Ovary (tissue), 9 donors: ENCODE measurements around the gene KAT6B. TPM values are rescaled to one million over a fixed set of nuclear protein-coding genes. Genes with fewer than 3 reads are reported as not detected.

Experiments
- DNase-seq, 5 donors: peaks; one replicate each; pipeline ENCODE4 v3.0.0-alpha.2; 2019 to 2020
- H3K27ac ChIP-seq, 2 donors: fragments of 200-600 bp; one replicate each; pipeline versions ENCODE4 v1.5.1 to v1.8.0; 2019 to 2022
- H3K27me3 ChIP-seq: fragments of 200-600 bp; one replicate; pipeline ENCODE4 v1.8.0; 2022
- H3K36me3 ChIP-seq: fragments of 200-600 bp; sonication (generic); one replicate; pipeline ENCODE4 v1.5.1; 2019
- H3K4me1 ChIP-seq: one replicate; pipeline ENCODE4 v1.8.1; 2013; ENCODE audit warnings: mild to moderate bottlenecking, moderate library complexity; ENCODE audit not compliant: insufficient read depth
- H3K4me3 ChIP-seq: fragments of 200-600 bp; sonication (generic); one replicate; pipeline ENCODE4 v1.5.1; 2017
- H3K9me3 ChIP-seq, 2 donors: fragments of 200-600 bp in 1 of 2; sonication (generic) in 1 of 2; one replicate each; pipeline versions ENCODE4 v1.5.1 to v1.8.1; 2013 to 2019; ENCODE audit warnings: mild to moderate bottlenecking in 1 of 2, moderate library complexity in 1 of 2
- EP300 ChIP-seq: sonication (generic); formaldehyde crosslinking; IDR thresholded peaks from one replicate; pipeline ENCODE4 v1.6.1; 2017; ENCODE audit warnings: antibody characterized with exemption
- POLR2A ChIP-seq: fragments of 450-650 bp; IDR thresholded peaks from one replicate; pipeline ENCODE4 v1.6.1; 2017; ENCODE audit warnings: antibody characterized with exemption, mild to moderate bottlenecking, moderate library complexity
- WGBS, 3 donors: extraction: QIAGEN DNeasy Blood & Tissue Kit in 1 of 3; methylation state at CpG; one replicate each; pipeline versions ENCODE4 v1.1.5 to v1.1.7; 2013 to 2017; 5-methylcytosine and 5-hydroxymethylcytosine counted together
- intact Hi-C, 4 donors: fragments of 100-400 bp; cut with DNase I; formaldehyde crosslinking; loops; one replicate each; pipeline versions ENCODE4 v1.11.0 to v1.15.1; 2022 to 2023
- polyA plus RNA-seq, 2 donors: library from polyadenylated mRNA; stranded (reverse); fragments of 200-250 nt in 1 of 2; fragments of 350-450 nt in 1 of 2; fragmentation: Illumina TruSeq in 1 of 2; extraction: RNeasy Lipid Tissue Mini Kit (QIAGEN cat#74804) in 1 of 2; gene quantifications; one replicate each; pipeline ENCODE4 v1.2.3, GENCODE V29; 2013 to 2014
- total RNA-seq, 7 donors: library from RNA; depleted of rRNA in 2 of 7; stranded (reverse); fragments of >200 nt in 2 of 7; fragmentation: NEBNext Ultra II Directional in 3 of 7; extraction: Animal tissue kit (Norgen Biotek cat#: 25700) in 3 of 7; gene quantifications; one replicate each; pipeline versions ENCODE4 v1.1.0 to v1.2.4, GENCODE V29; 2016 to 2023
- TF ChIP-seq, protein P1 (sequence below), 3 donors: fragments of 450-650 bp in 2 of 3; fragments of 200-600 bp in 1 of 3; IDR thresholded peaks; one replicate each; pipeline versions ENCODE4 v1.5.1 to v1.8.0; 2016 to 2022; ENCODE audit warnings: antibody characterized with exemption in 3 of 3, mild to moderate bottlenecking in 1 of 3
- donor health status: DM: no; HTN: no; CAD: no; lungs with moderate emphysema.
- donor health status: DM: no; HTN: no; CAD: no.
- donor health status: Bipolar disorder and iron deficiency.
- donor health status: DM: yes; HTN: yes; CAD: no.
- donor health status: DM: no; HTN: no; CAD: no.
- donor health status: DM: yes; HTN: yes; CAD: no.

KAT6B gene
- total and polyA plus RNA-seq, 9 donors, result 14.9 to 61.6 (median 49.2) TPM

DNA sequence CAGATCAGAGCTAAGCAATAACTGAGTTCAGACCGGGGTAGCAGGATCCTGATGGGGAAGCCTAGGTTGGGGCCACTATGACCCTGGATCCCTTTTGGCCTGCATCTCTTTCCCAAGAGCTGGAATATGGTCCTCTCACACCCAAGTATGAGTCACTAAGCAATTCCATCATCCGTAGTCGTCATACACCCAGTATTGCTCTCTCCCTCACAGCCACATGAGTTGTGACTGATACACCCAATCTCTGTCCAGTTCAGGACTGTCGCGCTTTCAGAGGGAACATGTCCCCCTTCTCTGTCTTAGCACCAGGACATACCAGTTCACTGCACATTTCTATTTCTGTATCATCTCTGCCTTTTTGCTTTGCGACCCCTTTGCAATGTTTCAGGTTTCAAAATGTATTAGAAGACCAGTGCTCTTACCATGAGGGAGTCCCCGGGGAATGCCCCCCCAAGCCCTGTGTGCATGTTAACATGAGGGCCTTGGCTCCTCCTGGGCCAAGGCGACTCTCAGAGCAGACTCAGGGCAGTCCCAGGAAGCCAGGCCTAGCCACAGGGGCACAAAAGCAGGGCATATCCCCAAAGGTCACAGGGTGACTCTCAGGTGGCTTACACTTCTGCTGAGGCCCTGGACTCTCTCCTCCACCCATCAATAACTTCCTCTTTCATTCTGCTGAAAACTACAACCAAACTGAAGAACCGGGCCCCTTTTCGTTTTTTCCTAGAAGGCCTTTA lies 209.7 kb downstream of the KAT6B start:
- Histone ChIP-seq H3K36me3 (no peaks in the 10 kb centered on the region), H3K4me3 (no peak overlapping the region), H3K27ac (no peak overlapping the region), H3K27me3 (no peaks in the 10 kb centered on the region), H3K4me1 (peaks cover 2% of the 10 kb centered on the region), H3K9me3 (no peaks in the 10 kb centered on the region)
- TF ChIP-seq POLR2A (no peak), EP300 (no peak)
- TF ChIP-seq, protein P1, sequence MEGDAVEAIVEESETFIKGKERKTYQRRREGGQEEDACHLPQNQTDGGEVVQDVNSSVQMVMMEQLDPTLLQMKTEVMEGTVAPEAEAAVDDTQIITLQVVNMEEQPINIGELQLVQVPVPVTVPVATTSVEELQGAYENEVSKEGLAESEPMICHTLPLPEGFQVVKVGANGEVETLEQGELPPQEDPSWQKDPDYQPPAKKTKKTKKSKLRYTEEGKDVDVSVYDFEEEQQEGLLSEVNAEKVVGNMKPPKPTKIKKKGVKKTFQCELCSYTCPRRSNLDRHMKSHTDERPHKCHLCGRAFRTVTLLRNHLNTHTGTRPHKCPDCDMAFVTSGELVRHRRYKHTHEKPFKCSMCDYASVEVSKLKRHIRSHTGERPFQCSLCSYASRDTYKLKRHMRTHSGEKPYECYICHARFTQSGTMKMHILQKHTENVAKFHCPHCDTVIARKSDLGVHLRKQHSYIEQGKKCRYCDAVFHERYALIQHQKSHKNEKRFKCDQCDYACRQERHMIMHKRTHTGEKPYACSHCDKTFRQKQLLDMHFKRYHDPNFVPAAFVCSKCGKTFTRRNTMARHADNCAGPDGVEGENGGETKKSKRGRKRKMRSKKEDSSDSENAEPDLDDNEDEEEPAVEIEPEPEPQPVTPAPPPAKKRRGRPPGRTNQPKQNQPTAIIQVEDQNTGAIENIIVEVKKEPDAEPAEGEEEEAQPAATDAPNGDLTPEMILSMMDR (IDR thresholded peaks at IDR 0.05), result no peak
- WGBS, 3 donors, result 90 to 94% (median 90%) methylated on average over 10 of the region's 10 CpGs
- intact Hi-C loops, result no loop called here
- DNase-seq, result peak in 1 of 5 donors; percentile 10

DNA sequence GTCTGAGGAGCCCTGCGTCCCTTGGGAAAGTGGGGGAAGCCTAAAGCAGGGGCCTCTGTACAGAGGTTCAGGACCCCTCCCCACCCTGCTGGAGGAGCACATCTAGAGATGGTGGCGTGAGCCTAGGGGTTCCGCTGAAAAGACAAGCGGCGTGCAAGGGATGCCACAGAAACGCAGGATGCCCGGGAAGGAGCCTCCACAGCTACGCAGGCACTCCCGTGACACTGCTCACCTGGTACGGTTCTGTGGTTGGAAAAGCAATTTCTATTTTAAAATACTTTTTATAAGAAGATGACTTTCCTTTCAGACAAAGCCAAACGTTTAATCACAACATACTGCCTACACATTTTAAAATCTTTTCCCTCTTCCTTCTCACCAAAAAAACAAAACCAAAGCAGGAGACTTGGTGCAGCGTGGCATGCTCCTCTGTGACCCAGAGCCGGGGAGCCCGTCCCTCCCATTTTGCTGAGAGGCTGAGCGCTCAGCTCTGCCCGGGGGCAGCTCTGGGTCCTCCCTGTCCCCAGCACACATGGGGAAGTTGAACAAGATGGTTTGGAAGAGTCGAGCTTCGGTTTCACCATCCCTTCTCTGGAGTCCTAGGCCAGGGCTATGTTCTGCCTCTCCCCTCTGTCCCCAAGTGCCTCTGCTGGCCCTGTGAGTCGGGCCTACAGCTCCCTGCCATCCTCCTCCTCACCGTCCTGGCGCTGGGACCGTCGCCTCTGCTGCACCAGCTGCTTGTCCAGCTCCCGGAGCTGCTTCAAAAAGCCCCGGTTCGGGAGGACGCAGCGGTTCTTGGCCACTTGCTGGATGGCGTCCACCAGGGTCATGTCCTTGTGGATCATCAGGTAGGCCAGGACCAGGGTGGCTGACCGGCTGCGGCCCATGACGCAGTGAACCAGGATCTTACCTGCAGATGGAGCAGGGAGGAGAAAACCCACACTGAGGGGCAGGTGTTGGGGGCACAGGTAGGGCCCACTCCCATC lies 211.1 kb downstream of the KAT6B start:
- Histone ChIP-seq H3K36me3 (no peaks in the 10 kb centered on the region), H3K4me3 (no peak overlapping the region), H3K27me3 (no peaks in the 10 kb centered on the region), H3K27ac (no peak overlapping the region), H3K4me1 (peaks cover 2% of the 10 kb centered on the region), H3K9me3 (no peaks in the 10 kb centered on the region)
- DNase-seq, result peak in 2 of 5 donors; percentile 43 to 48
- intact Hi-C loops, result no loop called here
- TF ChIP-seq, protein P1 (IDR thresholded peaks at IDR 0.05), result no peak
- TF ChIP-seq EP300 (no peak), POLR2A (no peak)
- 71 to 82% (median 79%) methylated on average over 32 of the region's 32 CpGs for WGBS, 3 donors

DNA sequence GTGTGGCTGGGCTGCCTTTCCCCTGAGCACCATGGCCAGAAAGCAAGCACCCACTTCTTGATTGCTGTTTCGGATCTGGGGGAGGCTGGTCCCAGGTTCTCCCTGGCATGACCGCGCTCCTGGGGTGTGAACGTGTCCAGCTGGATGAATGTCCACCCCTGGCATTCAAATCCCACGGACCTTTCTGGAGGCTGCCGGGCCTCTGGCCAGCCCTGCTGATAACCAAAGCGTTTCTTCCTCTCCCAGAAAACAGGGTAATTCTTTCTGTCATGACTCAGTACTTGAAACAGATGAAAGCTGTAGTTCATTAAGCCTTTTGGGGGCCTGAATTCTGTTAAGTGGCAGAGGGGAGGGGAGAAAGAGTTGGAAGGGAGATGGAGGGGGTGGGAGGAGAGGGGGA lies 211.9 kb downstream of the KAT6B start:
- H3K4me1 ChIP-seq, result peaks cover 2% of the 10 kb centered on the region
- TF ChIP-seq POLR2A (no peak), EP300 (no peak)
- TF ChIP-seq, protein P1 (IDR thresholded peaks at IDR 0.05), result no peak
- intact Hi-C loops, result no loop called here
- WGBS, 3 donors, result 3 to 12% (median 4%) methylated on average over 7 of the region's 7 CpGs
- H3K27me3 ChIP-seq, result no peaks in the 10 kb centered on the region
- DNase-seq, result peak; percentile 63 to 78 (median 74)
- no peaks in the 10 kb centered on the region for H3K9me3 ChIP-seq
- H3K4me3 ChIP-seq, result no peak overlapping the region
- H3K27ac ChIP-seq, result peak overlapping the region in 1 of 2 donors; percentile 31
- H3K36me3 ChIP-seq, result no peaks in the 10 kb centered on the region

DNA sequence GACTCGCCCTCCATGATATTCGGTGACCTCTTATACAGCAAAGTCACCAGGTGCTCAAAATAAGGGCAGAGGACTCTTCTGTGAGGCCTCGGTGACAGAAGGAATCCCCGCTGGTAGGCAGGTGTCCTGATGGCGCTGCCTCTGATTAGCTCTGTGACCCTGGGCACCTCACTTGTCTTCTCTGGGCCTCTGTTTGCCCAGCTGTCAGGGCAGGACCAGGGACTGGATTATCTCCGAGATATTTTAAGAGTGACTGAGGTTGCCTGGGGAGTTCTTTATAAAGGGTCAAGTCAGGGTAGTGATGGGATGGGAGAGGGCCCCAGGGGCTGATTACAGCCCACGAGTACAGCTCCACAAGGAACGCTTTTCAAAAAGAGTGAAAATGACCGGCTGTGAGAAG lies 214.2 kb downstream of the KAT6B start:
- no peaks in the 10 kb centered on the region for H3K36me3 ChIP-seq
- H3K27ac ChIP-seq, result no peak overlapping the region
- no peaks in the 10 kb centered on the region for H3K27me3 ChIP-seq
- 94 to 95% (median 95%) methylated on average over 9 of the region's 9 CpGs for WGBS, 3 donors
- no peak for DNase-seq
- no peaks in the 10 kb centered on the region for H3K9me3 ChIP-seq
- H3K4me1 ChIP-seq, result peaks cover 2% of the 10 kb centered on the region
- TF ChIP-seq, protein P1 (IDR thresholded peaks at IDR 0.05), result no peak
- no peak for TF ChIP-seq EP300
- TF ChIP-seq POLR2A, result no peak
- no peak overlapping the region for H3K4me3 ChIP-seq
- intact Hi-C loops, result no loop called here
